ENCODE results near the gene CREB5.

DNA sequence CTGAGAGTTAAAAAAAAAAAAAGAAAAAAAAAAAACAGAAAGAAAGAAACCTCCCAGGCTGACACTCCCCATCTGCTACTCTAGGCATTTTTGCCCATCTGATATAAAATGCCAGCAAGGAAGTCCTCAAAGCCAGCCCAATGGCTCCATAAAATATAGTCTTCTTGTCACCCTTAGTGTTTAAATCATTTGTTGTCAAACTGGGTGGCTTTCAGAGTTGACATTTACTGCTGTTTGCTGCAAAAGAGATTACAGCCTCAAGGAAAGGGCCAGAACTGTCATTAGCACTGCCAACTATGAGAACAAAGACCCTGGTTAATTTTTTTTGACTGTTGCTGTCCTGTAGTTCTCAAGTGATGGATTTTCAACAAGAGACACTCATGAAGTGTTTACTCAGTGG is 459.3 kb downstream of the CREB5 start:
- TF ChIP-seq, protein P1, sequence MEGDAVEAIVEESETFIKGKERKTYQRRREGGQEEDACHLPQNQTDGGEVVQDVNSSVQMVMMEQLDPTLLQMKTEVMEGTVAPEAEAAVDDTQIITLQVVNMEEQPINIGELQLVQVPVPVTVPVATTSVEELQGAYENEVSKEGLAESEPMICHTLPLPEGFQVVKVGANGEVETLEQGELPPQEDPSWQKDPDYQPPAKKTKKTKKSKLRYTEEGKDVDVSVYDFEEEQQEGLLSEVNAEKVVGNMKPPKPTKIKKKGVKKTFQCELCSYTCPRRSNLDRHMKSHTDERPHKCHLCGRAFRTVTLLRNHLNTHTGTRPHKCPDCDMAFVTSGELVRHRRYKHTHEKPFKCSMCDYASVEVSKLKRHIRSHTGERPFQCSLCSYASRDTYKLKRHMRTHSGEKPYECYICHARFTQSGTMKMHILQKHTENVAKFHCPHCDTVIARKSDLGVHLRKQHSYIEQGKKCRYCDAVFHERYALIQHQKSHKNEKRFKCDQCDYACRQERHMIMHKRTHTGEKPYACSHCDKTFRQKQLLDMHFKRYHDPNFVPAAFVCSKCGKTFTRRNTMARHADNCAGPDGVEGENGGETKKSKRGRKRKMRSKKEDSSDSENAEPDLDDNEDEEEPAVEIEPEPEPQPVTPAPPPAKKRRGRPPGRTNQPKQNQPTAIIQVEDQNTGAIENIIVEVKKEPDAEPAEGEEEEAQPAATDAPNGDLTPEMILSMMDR (IDR thresholded peaks at IDR 0.05): no peak
- no peak for TF ChIP-seq EP300 (IDR thresholded peaks at IDR 0.05)
